ENCODE results near the gene REEP5.
"Not testable (repeated sequence)": the region's sequence is repeated elsewhere in the genome, so short reads cannot be mapped to it uniquely, and the experiment has no call there.

REEP5 gene

GRCh38 chr5:112960863-112961504 is 39.0 kb upstream of the REEP5 start:
- TF ChIP-seq CTCF (IDR thresholded peaks at IDR 0.05; ENCODE audit: unreplicated experiment in 3 of 3): no peak
- H3K27ac Mint-ChIP-seq: peak overlapping the region in 2 of 3 experiments; percentile 21 to 37
- no peak overlapping the region for H3K4me3 Mint-ChIP-seq
- H3K36me3 Mint-ChIP-seq (ENCODE audit: low read depth): no peaks in the 10 kb centered on the region
- H3K9me3 Mint-ChIP-seq: no peaks in the 10 kb centered on the region
- H3K27me3 Mint-ChIP-seq (ENCODE audit: low read depth): no peaks in the 10 kb centered on the region
- H3K4me1 Mint-ChIP-seq: peaks cover 29% of the 10 kb centered on the region

DNA sequence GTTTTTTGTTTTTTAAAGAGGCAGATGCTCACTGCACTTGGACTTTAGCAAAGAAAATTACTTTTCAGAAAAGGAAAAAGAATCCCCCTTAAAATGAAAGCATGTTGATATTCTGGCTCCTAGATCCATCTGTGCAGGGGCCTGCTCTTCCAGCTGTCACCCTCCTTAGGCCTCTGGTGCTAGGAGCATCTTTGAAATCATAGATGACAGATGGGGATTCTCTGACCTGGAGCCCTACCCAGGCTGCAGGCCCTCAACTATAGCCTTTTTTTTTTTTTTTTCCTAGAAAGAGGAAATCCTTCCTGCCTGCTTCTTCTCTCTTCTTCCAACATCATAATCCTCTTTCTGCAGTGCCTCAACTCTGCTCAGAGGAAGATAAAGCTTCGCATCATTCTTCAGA is 38.3 kb upstream of the REEP5 start:
- Mint-ChIP-seq H3K4me3 (peak overlapping the region in 1 of 3 experiments; percentile 4), H3K27me3 (ENCODE audit: low read depth) (no peaks in the 10 kb centered on the region), H3K36me3 (ENCODE audit: low read depth) (no peaks in the 10 kb centered on the region), H3K9me3 (no peaks in the 10 kb centered on the region), H3K27ac (peak overlapping the region; percentile 6 to 37 (median 21)), H3K4me1 (peaks cover 29% of the 10 kb centered on the region)
- TF ChIP-seq CTCF (IDR thresholded peaks at IDR 0.05; ENCODE audit: unreplicated experiment in 3 of 3): no peak

- not testable (repeated sequence) for H3K9me3 Mint-ChIP-seq; H3K36me3 Mint-ChIP-seq (ENCODE audit: low read depth); H3K4me3 Mint-ChIP-seq; H3K27me3 Mint-ChIP-seq (ENCODE audit: low read depth)
- Mint-ChIP-seq H3K4me1 (peaks cover 29% of the 10 kb centered on the region), H3K27ac (peak overlapping the region in 1 of 3 experiments; percentile 37)
Observed at GRCh38 chr5:112959872-112960271, 37.8 kb upstream of the REEP5 start.

DNA sequence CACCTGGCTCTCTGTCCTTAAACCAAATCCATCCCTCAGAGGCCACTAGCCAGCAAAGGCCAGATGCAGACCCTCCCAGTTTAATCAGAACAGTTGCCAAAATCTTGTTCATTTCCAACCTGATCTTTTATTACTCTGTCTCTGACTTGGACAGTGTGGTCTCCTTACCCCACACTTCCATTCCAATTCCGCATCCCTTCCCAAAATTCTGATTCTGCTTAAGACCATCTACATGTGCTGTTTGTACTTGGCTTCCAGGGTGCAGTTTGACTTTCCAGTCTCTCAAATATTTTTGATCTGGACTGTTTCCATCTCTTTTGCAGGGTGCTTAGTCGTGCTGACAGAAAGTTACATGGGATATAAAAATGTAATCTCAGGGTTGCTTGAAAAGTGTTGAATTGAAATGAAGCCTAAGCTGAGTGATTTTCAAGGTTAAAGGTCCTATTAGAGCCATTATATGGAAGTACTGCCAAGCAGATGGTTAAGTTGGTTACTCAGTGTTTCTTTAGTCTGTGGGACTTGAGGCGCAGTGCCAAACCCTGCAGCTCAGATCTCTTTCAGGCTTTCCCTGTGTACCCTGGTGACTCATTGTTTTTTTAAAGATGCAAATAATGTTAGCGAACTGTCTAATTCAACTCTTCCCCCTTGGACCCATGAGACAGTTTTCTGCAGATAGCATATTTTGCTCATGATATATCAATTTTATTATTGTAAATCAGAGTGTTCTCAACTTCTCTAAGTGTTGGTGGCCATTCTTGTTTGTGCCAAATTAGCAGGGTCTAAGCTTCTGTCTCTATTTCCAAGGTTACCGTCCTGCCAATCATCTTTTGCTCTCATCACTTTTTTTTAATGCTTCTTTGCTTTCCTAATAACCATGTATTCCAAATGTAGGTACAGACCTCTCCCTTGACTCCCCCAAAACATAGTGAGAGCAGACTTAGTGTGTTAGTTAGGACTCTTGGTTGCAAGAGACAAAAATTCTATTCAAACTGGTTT is 36.4 kb upstream of the REEP5 start:
- H3K36me3 Mint-ChIP-seq (ENCODE audit: low read depth): peaks cover 3% of the 10 kb centered on the region

DNA sequence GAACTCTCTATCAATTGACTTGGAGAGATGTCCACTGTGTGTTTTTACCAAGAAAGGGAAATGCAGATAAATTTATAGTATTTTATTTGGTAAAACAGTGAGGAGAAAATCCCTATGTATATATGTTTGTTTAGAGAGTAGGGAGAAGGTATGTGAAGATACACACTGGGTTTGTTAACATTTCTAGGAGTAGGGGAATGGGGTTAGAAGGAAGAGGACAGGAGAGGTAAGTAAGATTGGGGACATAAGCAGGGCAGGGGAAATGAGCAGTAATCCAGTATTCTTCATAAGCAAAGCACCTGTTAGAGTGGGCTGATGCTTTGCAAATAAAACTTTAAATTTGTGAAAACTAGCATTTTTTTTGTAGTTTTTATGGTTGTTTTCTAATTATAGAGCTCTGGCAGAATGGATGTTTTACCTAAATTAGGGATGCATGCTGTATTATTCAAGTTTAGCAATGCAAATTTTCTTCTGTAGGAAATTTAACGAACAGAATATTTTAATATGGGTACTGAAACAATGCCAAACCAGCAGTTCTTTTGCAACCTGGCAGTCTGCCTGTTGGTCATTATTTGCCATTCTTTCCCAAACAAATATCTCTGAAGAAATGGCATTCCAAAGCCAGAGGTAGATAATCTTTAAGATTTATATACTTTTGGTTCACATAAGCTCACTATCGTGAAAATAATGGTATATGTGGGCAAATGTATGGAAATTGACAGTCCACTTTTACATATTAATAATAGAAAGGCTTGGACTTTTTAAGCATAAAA is 35.2 kb upstream of the REEP5 start:
- peaks cover 9% of the 10 kb centered on the region for H3K9me3 Mint-ChIP-seq

More for the DNA sequence above, 36.4 kb upstream of the REEP5 start:
- TF ChIP-seq CTCF (IDR thresholded peaks at IDR 0.05; ENCODE audit: unreplicated experiment in 3 of 3): no peak
- Mint-ChIP-seq H3K9me3 (peaks cover 7% of the 10 kb centered on the region), H3K27me3 (ENCODE audit: low read depth) (peaks cover 4% of the 10 kb centered on the region), H3K4me1 (peaks cover 29% of the 10 kb centered on the region), H3K27ac (peak overlapping the region in 2 of 3 experiments; percentile 9 to 13), H3K4me3 (no peak overlapping the region)

More for the DNA sequence above, 35.2 kb upstream of the REEP5 start:
- TF ChIP-seq CTCF (IDR thresholded peaks at IDR 0.05; ENCODE audit: unreplicated experiment in 3 of 3): no peak
- Mint-ChIP-seq H3K36me3 (ENCODE audit: low read depth) (peaks cover 5% of the 10 kb centered on the region), H3K4me3 (no peak overlapping the region), H3K27ac (no peak overlapping the region), H3K4me1 (peaks cover 29% of the 10 kb centered on the region), H3K27me3 (ENCODE audit: low read depth) (peaks cover 7% of the 10 kb centered on the region)
